ENCODE measurements around the gene NECAP2. TPM values are rescaled to one million over a fixed set of nuclear protein-coding genes. Genes with fewer than 3 reads are reported as not detected.
"Not testable (repeated sequence)": the region's sequence is repeated elsewhere in the genome, so short reads cannot be mapped to it uniquely, and the experiment has no call there.

The NECAP2 gene
- total and polyA plus RNA-seq, 2 donors (not counting 3 experiments of a cell fraction or from before 2014, with no cell fraction given) = 101 to 148 TPM

- POLR2A ChIA-PET; H3K4me2 ChIP-seq (ENCODE audit: insufficient read depth, low read length); FAIRE-seq; H3K4me1 ChIP-seq (ENCODE audit: control insufficient read depth, extremely low read depth, insufficient read depth, low read length); H3K27me3 ChIP-seq (ENCODE audit: control insufficient read depth in 2 of 2, insufficient read depth in 2 of 2, low read length in 2 of 2); H3K9me3 ChIP-seq (replicated peaks; ENCODE audit: control insufficient read depth, insufficient read depth, low read length); H3K9ac ChIP-seq (replicated peaks; ENCODE audit: extremely low read depth, insufficient read depth, low read length); H3K9me1 ChIP-seq (replicated peaks; ENCODE audit: control insufficient read depth, extremely low read depth, insufficient read depth, low read length); H3K79me2 ChIP-seq (ENCODE audit: control insufficient read depth, insufficient read depth, low read length); H3K4me3 ChIP-seq (replicated peaks in 1 of 3; ENCODE audit: insufficient read depth in 1 of 3, low read depth in 1 of 3, low read length in 3 of 3); H3K27ac ChIP-seq (ENCODE audit: insufficient read depth, low read depth, low read length); H2AFZ ChIP-seq (ENCODE audit: low read depth, low read length); DNase-seq (ENCODE audit: low read depth, low spot score); H4K20me1 ChIP-seq (replicated peaks; ENCODE audit: control insufficient read depth, extremely low read depth, insufficient read depth, low read length); intact Hi-C loops (cut with micrococcal nuclease); BruUV-seq (replicated peaks); dilution Hi-C loops (cut with MboI; ENCODE audit: extremely low pct_ligation_motif_present, low sequenced_read_pairs): not testable (repeated sequence)
- CTCF ChIA-PET = interaction anchor here (1.1 kb wide), 1 partner anchor 11 kb away, joined by 3 read pairs; no protein-coding TSS in a partner anchor
- H3K36me3 ChIP-seq (ENCODE audit: control insufficient read depth in 2 of 2, extremely low read depth in 1 of 2, insufficient read depth in 2 of 2, low read length in 2 of 2) = peaks cover 0 to 11% of the 10 kb centered on the region in 2 experiments
These were observed 48.8 kb downstream of the NECAP2 start for GRCh38 chr1:16489195-16489880.

- no peak overlapping the region for H3K4me2 ChIP-seq (ENCODE audit: insufficient read depth, low read length)
- H2AFZ ChIP-seq (ENCODE audit: low read depth, low read length) = no peak overlapping the region
- H3K4me3 ChIP-seq (replicated peaks in 1 of 3; ENCODE audit: insufficient read depth in 1 of 3, low read depth in 1 of 3, low read length in 3 of 3) = no peak overlapping the region
- FAIRE-seq (no peak), DNase-seq (ENCODE audit: low read depth, low spot score) (no peak)
- TF ChIP-seq GATA2 (IDR thresholded peaks at IDR 0.05; ENCODE audit: insufficient read depth, insufficient read length, low read depth, low read length) (no peak), POLR2A (IDR thresholded peaks at IDR 0.05; ENCODE audit: low read depth, low read length) (no peak), JUN (IDR thresholded peaks at IDR 0.05; ENCODE audit: borderline replicate concordance, insufficient read depth, insufficient read length, low read depth) (no peak), EZH2 (IDR thresholded peaks at IDR 0.05; ENCODE audit: borderline replicate concordance, low read depth, low read length, severe bottlenecking) (no peak), POLR2AphosphoS5 (IDR thresholded peaks at IDR 0.05; ENCODE audit: insufficient read depth, low read depth, low read length) (no peak), FOS (IDR thresholded peaks at IDR 0.05; ENCODE audit: borderline replicate concordance, insufficient read depth, low read length) (no peak), MYC (IDR thresholded peaks at IDR 0.05; ENCODE audit: low read depth, low read length) (no peak), CTCF (IDR thresholded peaks at IDR 0.05; ENCODE audit: extremely low read depth in 1 of 2, insufficient read depth in 1 of 2, low read depth in 1 of 2, low read length in 2 of 2) (no peak), MAX (IDR thresholded peaks at IDR 0.05; ENCODE audit: insufficient read depth, insufficient read length) (no peak)
- no peaks in the 10 kb centered on the region for H3K9me3 ChIP-seq (replicated peaks; ENCODE audit: control insufficient read depth, insufficient read depth, low read length)
- no peaks in the 10 kb centered on the region for H3K27me3 ChIP-seq (ENCODE audit: control insufficient read depth in 2 of 2, insufficient read depth in 2 of 2, low read length in 2 of 2)
- ChIA-PET POLR2A (no interaction called here), CTCF (interaction anchor here (0.6 kb wide), 1 partner anchor 42 kb away, joined by 3 read pairs; no protein-coding TSS in a partner anchor)
- intact Hi-C loops (cut with micrococcal nuclease) (no loop called here), dilution Hi-C loops (cut with MboI; ENCODE audit: extremely low pct_ligation_motif_present, low sequenced_read_pairs) (no loop called here)
- no peaks in the 10 kb centered on the region for H3K36me3 ChIP-seq (ENCODE audit: control insufficient read depth in 2 of 2, extremely low read depth in 1 of 2, insufficient read depth in 2 of 2, low read length in 2 of 2)
- BruUV-seq (replicated peaks) = no TSS peak
- no peaks in the 10 kb centered on the region for H4K20me1 ChIP-seq (replicated peaks; ENCODE audit: control insufficient read depth, extremely low read depth, insufficient read depth, low read length)
- H3K9ac ChIP-seq (replicated peaks; ENCODE audit: extremely low read depth, insufficient read depth, low read length) = no peak overlapping the region
- H3K79me2 ChIP-seq (ENCODE audit: control insufficient read depth, insufficient read depth, low read length) = no peaks in the 10 kb centered on the region
- no peaks in the 10 kb centered on the region for H3K9me1 ChIP-seq (replicated peaks; ENCODE audit: control insufficient read depth, extremely low read depth, insufficient read depth, low read length)
- no peaks in the 10 kb centered on the region for H3K4me1 ChIP-seq (ENCODE audit: control insufficient read depth, extremely low read depth, insufficient read depth, low read length)
- H3K27ac ChIP-seq (ENCODE audit: insufficient read depth, low read depth, low read length) = no peak overlapping the region
These were observed 50.6 kb downstream of the NECAP2 start for GRCh38 chr1:16491056-16491675.
